HG03442 (cell line): ENCODE measurements around the gene PDE1A.

ENCODE experiments used
- ATAC-seq: cut with Tn5 transposase; IDR thresholded peaks from one replicate; pipeline ENCODE4 v1.9.1; 2021; ENCODE audit warnings: mild to moderate bottlenecking, moderate library complexity; ENCODE audit not compliant: unreplicated experiment

Gene PDE1A

GRCh38 chr2:182220335-182220734 lies 206.5 kb downstream of the PDE1A start:
- no peak for ATAC-seq

GRCh38 chr2:182210669-182211068 lies 216.2 kb downstream of the PDE1A start:
- ATAC-seq = no peak

GRCh38 chr2:182208421-182208820 lies 218.4 kb downstream of the PDE1A start:
- no peak for ATAC-seq

GRCh38 chr2:182207049-182207746 lies 219.6 kb downstream of the PDE1A start:
- peak; percentile 85 for ATAC-seq

- no peak for ATAC-seq
Measured at GRCh38 chr2:182197529-182197928, 229.3 kb downstream of the PDE1A start.

GRCh38 chr2:182193291-182193690 lies 233.5 kb downstream of the PDE1A start:
- ATAC-seq = no peak

GRCh38 chr2:182191061-182191460 lies 235.8 kb downstream of the PDE1A start:
- no peak for ATAC-seq

- ATAC-seq = no peak
Measured at GRCh38 chr2:182187130-182187529, 239.7 kb downstream of the PDE1A start.

- peak; percentile 83 for ATAC-seq
Measured at GRCh38 chr2:182186132-182186735, 240.6 kb downstream of the PDE1A start.

GRCh38 chr2:182182436-182182835 lies 244.4 kb downstream of the PDE1A start:
- ATAC-seq = no peak

- ATAC-seq = no peak
Measured at GRCh38 chr2:182181381-182181780, 245.5 kb downstream of the PDE1A start.

GRCh38 chr2:182179176-182179575 lies 247.7 kb downstream of the PDE1A start:
- no peak for ATAC-seq

GRCh38 chr2:182173944-182174622 lies 252.8 kb downstream of the PDE1A start:
- ATAC-seq = no peak

GRCh38 chr2:182170341-182170740 lies 256.5 kb downstream of the PDE1A start:
- no peak for ATAC-seq

GRCh38 chr2:182167882-182168281 lies 259.0 kb downstream of the PDE1A start:
- ATAC-seq = no peak

- no peak for ATAC-seq
Measured at GRCh38 chr2:182166841-182167240, 260.0 kb downstream of the PDE1A start.

GRCh38 chr2:182166406-182166805 lies 260.4 kb downstream of the PDE1A start:
- ATAC-seq = no peak

GRCh38 chr2:182165202-182165601 lies 261.6 kb downstream of the PDE1A start:
- no peak for ATAC-seq

- ATAC-seq = no peak
Measured at GRCh38 chr2:182164686-182165085, 262.1 kb downstream of the PDE1A start.

- no peak for ATAC-seq
Measured at GRCh38 chr2:182163878-182164277, 263.0 kb downstream of the PDE1A start.

- no peak for ATAC-seq
Measured at GRCh38 chr2:182148344-182148743, 278.5 kb downstream of the PDE1A start.

- ATAC-seq = no peak
Measured at GRCh38 chr2:182144776-182145165, 282.1 kb downstream of the PDE1A start.
